Coronary artery (tissue), 2 donors: ENCODE data around the gene FOXP1.

Source experiments
- DNase-seq: peaks from one replicate; pipeline ENCODE4 v3.0.0-alpha.2; 2017; ENCODE audit warnings: low spot score
- H3K27ac ChIP-seq, 2 donors: fragments of 200-600 bp; sonication (generic); one replicate each; pipeline ENCODE4 v1.5.1; 2016 to 2019
- H3K4me3 ChIP-seq: fragments of 200-600 bp; sonication (generic); 2 replicates; pipeline ENCODE4 v1.5.1; 2016; ENCODE audit warnings: mild to moderate bottlenecking, moderate library complexity
- CTCF ChIP-seq: fragments of 200-600 bp; sonication (generic); IDR thresholded peaks from one replicate; pipeline ENCODE4 v1.5.1; 2019; ENCODE audit warnings: antibody characterized with exemption

The FOXP1 gene

DNA sequence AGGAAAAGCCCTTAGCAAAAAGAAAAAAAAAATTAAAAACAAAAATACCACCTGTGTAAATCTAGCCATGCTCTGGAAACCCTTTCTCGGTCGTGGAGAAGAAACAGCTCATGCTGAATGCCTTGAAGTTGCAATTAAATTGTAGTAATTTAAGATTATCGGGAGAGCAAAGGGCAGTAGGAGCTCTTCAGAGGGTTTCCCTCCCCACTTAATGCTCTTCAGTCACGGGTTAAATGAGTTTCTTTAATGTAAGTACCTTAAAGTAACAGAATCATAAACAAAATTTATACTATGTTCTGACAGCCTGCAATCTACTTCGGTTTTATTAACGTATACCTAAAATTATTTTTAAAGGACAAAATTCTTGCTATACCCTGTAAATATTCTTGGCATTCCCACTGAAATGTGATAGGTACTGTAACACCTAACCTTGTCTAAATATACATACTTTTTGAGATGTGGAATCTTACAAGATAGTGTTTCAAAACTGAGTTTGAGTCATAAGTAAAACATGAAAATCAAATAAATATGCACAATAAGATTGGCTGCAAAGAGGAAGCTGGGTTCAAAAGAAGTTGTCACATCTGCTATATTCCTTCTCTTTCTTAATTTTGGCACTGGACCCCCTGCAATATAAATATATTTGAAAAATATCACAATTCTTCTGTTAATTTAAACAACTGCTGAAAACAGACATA lies 5.3 kb downstream of the FOXP1 start:
- no peak for DNase-seq
- Histone ChIP-seq H3K4me3 (no peak overlapping the region), H3K27ac (no peak overlapping the region)
- TF ChIP-seq CTCF: no peak

GRCh38 chr3:71577011-71577410 lies 6.5 kb downstream of the FOXP1 start:
- no peak overlapping the region for H3K4me3 ChIP-seq
- DNase-seq: no peak
- no peak for TF ChIP-seq CTCF
- no peak overlapping the region for H3K27ac ChIP-seq

- H3K27ac ChIP-seq: no peak overlapping the region
- H3K4me3 ChIP-seq: no peak overlapping the region
- TF ChIP-seq CTCF: no peak
- no peak for DNase-seq
Observed at GRCh38 chr3:71575433-71575832, 8.1 kb downstream of the FOXP1 start.

GRCh38 chr3:71573181-71573580 lies 10.3 kb downstream of the FOXP1 start:
- no peak overlapping the region for H3K27ac ChIP-seq
- no peak for TF ChIP-seq CTCF

DNA sequence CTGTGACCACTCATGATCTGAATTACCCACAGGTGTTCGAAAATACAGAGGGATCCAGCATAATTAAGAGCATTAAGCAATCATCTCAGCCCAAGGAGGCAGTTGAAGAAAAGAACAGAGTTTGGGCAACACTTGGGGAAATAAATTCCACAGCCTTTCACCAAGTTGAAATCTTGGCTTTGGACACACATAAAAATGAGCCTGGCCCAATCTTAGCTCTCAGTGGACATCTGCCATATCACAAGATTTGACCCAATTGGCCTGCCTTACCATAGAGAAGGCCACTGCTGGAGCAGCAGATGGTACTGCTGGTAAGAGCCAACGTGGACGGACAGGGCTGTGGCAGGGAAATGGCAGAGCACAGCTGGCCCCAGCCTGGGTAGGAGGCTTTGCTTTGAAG lies 13.0 kb downstream of the FOXP1 start:
- Histone ChIP-seq H3K27ac (no peak overlapping the region), H3K4me3 (no peak overlapping the region)
- no peak for DNase-seq
- TF ChIP-seq CTCF: no peak

More at GRCh38 chr3:71573181-71573580, 10.3 kb downstream of the FOXP1 start:
- no peak overlapping the region for H3K4me3 ChIP-seq
- DNase-seq: no peak

GRCh38 chr3:71568207-71568606 lies 15.3 kb downstream of the FOXP1 start:
- Histone ChIP-seq H3K27ac (no peak overlapping the region), H3K4me3 (no peak overlapping the region)
- no peak for DNase-seq
- no peak for TF ChIP-seq CTCF

- Histone ChIP-seq H3K27ac (no peak overlapping the region), H3K4me3 (no peak overlapping the region)
- TF ChIP-seq CTCF: no peak
- no peak for DNase-seq
Observed at GRCh38 chr3:71566776-71567175, 16.8 kb downstream of the FOXP1 start.
